DMS153 treated with DMSO at 0.1 percent for 48 hours (cell line): ENCODE results near the gene PNO1.
"Not testable (repeated sequence)": the region's sequence is repeated elsewhere in the genome, so short reads cannot be mapped to it uniquely, and the experiment has no call there.

Source experiments
- DNase-seq: peaks from one replicate; lab custom pipeline; 2025; ENCODE audit not compliant: unreplicated experiment; lab: John Stamatoyannopoulos, UW

Gene PNO1

GRCh38 chr2:68157402-68158133 is at the start of gene PNO1:
PNO1 (plus strand) TSS chr2:68157888; CDS start chr2:68157935, 47 bp downstream.
- DNase-seq, result peak; percentile 98

DNA sequence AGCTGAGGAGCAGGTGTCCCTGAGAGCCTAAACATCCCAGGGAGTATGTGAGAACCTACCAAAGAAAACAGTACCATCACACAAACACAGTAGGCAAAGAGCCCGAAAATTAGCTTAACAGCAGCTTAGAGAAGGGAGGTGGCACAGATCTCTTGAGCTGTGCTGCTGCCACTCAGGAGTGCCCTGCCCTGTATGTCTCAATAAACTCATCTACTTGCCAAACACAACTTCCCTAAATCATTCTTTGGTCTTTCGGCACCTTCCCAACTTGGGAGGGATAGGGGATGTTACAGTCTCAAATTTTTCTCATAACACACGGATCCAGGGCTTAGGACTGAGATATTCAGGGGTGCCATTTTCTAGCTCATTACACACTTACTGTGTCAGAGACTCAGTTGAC is 49.6 kb upstream of the PNO1 start:
- no peak for DNase-seq

GRCh38 chr2:68110102-68110501 is 47.6 kb upstream of the PNO1 start:
- DNase-seq, result no peak

DNA sequence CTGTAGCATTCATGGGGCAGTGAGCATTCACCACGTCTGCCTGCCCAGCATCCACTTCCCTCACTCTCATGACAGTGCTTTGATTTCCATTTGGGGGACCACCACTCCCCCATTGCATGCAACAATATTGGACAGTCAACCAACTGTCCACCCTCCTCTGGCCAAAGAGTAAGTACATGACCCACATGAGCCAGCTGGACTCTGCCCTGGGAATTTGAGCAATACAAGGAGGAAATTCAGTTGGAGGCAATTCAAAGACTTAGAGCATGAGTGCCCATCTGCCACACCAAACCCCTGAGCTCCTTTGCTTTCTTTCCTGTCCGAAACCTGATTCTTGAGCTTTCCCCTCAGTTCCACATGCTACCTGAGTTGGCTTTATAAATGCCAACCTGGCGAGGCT is 41.7 kb upstream of the PNO1 start:
- DNase-seq, result no peak

DNA sequence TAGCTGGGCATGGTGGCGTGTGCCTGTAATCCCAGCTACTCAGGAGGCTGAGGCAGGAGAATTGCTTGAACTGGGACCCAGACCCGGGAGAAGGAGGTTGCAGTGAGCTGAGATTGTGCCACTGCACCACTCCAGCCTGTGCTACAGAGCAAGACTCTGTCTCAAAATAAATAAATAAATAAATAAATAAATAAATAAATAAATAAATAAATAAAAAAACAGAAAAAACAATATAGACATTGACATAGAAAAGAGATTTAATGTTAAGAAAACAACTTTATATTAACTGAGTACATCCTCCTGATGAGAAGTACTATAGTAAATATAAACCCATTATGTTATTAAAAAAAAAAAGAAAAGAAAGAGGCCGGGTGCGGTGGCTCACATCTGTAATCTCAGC is 39.8 kb upstream of the PNO1 start:
- not testable (repeated sequence) for DNase-seq

- no peak for DNase-seq
These were observed 38.9 kb upstream of the PNO1 start for GRCh38 chr2:68118816-68119215.

DNA sequence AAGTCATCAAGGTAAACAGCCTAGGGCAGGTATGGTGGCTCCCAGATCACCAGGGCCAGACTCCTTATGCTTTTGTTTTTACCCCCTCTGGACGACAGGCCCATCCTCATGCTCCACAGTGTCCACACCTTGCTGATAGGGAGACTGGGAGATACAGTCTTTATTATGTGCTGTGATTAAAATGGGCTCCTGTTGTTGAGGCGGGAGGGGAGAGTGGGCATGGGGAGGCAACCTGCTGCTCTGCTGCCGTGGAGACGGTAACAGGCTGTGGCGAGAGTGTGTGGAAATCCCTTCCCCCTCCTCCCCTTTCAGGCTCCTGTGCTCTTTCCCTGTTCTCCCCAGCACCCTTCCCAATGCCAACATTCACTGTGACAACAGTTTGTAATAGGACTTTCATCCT is 38.2 kb upstream of the PNO1 start:
- DNase-seq, result no peak

DNA sequence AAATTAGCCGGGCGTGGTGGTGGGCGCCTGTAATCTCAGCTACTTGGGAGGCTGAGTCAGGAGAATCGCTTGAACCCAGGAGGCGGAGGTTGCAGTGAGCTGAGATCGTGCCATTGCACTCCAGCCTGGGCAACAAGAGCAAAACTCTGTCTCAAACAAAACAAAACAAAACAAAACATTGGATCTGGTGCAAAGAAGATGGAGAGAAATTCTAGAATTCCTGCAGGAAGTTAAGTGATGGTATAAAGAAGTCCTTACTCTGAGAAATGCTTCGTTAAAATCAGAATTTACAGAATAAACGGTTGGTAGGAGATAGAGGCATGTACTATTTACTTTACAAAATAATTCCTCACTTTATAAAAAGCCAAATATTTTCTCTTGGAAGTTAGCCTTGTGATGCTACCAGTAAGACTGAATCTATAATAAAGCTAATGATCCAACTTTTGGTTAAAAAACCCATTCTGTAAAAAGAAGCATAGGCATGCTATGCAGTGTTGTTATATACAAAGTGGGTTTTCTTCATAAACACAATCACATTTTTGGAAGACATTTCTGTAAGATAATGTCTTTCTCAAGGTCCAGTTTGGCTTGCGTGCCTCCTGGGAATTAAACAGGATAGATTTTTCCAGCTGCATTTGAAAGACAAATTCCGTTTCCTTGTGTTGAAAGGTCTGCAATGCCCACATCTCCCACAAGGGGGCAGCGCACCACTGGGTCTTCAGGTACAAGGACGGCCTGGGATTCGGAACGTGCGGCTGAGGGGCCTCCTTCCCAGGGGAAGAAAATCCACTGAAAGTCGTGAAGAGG is 35.6 kb upstream of the PNO1 start:
- peak; percentile 37 for DNase-seq

DNA sequence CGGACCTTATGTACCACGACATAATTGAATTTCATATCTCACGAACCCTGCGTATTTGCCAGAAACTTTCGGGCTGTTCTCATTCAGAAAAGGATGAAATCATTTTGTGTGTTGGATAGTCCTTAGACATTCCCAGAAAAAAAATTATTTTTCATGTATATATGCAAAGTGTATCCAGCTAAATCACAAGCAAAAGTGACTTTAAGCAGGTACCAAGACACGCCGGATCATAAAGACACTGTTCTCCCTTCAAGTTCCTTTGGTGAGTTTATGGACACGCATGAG is 35.1 kb upstream of the PNO1 start:
- no peak for DNase-seq

DNA sequence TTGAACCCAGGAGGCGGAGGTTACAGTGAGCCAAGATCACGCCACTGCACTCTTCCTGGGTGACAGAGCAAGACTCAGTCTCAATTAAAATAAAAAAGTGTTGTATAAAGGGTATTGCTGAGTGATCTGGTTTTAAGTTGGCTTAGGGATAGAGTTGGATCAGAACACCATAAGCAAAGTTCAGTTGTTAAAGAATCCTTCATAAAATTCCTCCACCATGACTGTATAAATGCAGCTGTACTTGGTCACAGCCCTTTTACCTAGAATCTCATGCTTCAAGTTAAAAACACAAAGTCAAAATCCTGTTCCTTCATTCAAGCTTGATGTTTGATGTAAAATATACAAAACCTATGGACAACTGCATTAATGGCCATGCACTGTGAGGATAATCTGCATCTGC is 33.4 kb upstream of the PNO1 start:
- no peak for DNase-seq

DNA sequence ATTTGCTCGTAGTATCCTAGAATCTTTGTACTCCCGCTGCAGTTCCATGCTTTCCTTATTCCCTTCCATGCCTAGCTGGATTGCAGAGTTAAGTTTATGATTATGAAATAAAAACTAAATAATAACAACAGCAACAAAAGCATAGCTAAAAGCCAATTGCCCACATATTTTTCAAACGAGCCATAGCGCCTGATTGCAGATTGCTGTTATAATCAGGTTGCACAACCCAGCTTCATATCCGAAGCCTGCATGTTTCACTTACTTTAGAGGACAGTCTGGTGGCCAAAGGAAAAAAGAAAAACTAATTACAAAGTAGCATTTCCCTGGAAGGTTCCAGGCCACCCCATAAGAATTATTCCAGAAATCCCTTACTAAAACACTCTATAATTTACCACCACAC is 31.9 kb upstream of the PNO1 start:
- no peak for DNase-seq

DNA sequence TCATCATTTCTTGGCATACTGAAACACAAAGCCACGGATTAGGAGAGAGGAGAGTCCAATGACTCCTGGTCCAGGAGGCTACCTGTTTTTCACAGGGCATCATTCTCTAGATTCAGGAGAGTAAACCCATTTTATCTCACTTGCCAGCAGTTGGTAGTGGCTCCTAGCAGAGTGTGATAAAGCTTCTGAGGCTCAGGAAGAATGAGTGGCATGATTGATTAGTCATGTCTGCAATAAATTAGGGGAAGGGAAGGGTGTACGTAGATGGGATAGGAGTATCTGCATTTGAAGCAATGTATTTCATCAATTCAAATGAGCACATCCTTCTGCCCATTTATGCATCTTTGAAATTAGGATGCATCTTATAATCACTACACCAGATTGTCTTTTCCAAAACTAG is 31.1 kb upstream of the PNO1 start:
- no peak for DNase-seq

DNA sequence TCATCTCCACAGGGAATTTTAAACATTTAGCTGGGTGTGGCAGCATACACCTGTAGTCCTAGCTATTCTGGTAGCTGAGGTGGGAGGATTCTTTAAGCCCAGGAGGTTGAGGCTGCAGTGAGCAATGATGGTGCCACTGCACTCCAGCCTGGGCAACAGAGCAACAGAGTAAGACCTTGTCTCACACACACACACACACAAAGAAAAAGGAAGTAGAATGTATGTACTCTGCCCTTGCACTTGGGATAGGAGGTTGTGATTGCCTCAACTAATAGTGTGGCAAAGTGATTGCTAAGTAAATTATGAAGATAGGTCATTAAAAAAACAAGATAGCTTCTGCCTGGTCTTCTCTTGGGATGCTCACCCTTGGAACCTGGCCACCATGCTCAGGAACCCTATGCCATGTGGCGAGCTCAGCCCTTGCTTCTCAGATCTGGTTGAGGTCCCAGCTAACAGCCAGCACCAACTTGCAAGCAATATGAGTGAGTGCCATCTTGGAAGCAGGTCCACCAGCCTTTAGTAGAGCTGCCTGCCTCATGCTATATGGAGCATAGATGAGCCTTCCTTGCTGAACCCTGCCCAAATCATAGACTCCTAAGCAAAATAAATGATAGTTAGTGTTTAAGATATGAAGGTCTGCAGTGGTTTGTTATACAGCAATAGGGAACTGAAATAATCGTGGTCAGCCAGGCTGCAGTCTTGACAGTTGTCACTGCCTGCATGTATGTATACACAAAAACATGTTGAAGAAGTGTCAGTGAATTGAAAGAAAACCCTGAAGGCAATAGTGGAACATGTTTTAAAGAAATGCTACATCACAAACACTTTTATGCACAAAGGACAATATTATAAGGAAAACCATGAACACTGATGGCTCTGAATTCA is 30.1 kb upstream of the PNO1 start:
- DNase-seq, result no peak

DNA sequence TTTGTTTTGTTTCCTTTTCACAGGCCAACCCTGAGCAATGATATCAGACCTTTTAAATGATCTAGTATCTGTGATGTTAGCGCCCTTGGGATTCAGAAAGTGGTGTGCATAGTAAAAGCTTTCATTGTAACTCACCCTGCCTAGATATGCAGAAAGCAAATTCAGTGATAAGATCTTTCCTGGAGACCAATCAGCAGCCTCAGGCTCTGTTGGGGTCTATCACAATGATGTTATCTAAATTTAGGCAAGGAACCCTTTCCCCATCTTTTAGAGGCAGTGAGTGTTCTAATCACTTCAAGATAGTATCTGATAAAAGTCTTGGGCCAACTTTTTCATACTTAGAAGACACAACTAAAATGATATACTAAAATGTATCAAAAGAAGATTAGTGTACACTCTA is 23.6 kb upstream of the PNO1 start:
- DNase-seq, result no peak

DNA sequence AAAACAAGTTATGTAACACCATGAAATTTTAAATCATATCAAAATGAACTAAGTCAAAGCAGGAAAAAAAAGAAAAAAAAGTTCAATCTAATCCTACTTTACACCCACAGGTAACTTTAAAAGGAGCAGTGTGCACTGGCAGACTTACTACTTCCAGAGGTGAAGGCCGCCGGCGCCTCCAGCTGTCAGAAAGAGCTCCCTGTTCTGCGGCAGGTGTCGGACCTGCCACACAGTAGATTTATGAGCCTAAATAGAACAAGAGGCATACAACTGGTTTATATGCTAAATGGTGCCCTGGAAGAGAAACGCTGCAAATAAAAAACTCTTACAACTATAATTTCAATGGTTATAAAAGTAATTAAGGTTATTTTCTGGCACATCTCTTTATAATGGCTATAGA is 23.1 kb upstream of the PNO1 start:
- no peak for DNase-seq

DNA sequence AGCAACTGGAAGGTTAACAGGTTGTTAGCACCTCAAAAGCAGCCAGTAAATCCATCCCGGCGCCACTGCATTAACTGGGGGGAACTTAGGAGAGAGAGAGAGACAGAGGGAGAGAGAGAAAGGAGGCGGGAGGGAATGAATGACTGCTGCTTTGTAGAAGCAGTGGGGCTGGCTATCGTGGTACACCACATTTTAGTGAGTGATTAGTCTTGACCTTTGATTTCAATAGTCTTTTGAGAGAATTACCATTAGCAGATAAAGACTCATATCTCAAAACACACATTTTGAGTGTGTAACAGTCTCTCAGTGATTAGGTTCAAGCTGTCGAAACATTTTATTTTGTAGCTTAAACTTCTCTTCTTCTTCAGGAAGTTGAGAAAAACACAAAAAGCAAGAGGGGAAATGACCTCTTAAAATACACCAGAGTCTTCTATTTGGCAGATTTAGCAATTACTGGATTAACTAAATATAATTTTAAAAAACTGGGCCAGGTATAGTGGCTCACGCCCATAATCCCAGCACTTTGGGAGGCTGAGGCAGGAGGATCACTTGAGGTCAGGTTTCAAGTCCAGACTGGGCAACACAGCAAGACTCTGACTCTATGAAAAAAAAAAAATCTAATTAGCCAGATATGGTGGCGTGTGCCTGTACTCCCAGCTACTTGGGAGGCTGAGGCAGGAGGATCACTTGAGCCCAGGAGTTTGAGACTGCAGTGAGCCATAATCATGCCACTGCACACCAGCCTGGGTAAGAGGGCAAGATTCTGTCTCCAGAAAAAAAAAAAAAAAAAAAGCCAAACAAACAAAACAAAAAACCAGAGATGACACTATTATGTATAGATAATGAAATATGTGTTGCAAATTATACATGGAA is 22.0 kb upstream of the PNO1 start:
- no peak for DNase-seq

- no peak for DNase-seq
These were observed 15.8 kb upstream of the PNO1 start for GRCh38 chr2:68141875-68142274.

DNA sequence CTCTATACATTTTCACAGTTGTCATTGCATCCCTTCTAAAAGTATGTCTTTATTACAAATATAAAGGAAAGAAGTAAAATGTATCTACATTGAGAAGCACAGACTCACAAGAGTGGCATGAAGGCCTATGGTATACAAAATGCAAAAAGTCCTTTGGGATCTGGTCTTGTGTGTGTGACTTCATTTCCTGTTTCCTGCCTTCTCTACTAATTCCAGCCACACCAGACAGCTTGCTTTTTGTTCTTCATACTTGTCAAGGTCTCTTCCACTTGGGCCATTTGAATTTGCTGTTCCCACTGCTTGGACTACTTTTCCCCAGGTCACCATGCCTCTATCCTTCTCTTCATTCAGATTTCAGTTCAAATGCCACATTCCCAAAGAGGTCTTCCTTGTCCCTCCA is 6.7 kb upstream of the PNO1 start:
- no peak for DNase-seq

- no peak for DNase-seq
These were observed 4.9 kb upstream of the PNO1 start for GRCh38 chr2:68152681-68153347.

GRCh38 chr2:68155618-68156017 is 2.1 kb upstream of the PNO1 start:
- DNase-seq, result no peak
